GM12801 (cell line): ENCODE measurements around the gene MMP15.

Experiments
- CTCF ChIP-seq: IDR thresholded peaks from one replicate; pipeline ENCODE4 v1.5.1; 2011; ENCODE audit warnings: control low read depth; ENCODE audit not compliant: insufficient read length; ENCODE audit errors: extremely low read depth

Gene MMP15

GRCh38 chr16:57985204-57986181 lies 40.1 kb upstream of the MMP15 start:
- no peak for TF ChIP-seq CTCF

DNA sequence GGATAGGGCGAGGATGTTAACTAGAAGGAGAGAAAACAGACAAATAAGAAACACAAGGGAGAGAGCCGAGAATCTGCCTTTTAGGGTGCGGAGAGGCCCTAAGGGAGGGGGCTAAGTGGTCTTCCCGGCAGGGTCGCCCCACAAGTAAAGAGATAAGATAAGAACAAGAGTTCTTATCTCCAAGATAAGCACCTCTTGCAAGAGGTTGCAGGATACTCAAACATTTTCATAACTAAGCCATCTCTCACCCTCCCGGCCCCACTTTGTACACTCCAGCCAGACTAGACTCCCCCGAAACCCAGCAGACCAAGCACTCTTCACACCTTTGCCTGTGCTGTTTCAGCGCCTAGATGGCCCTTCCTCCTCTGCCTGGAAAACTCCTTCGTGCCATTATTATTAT lies 39.4 kb upstream of the MMP15 start:
- no peak for TF ChIP-seq CTCF

GRCh38 chr16:57987441-57988177 lies 37.9 kb upstream of the MMP15 start:
- no peak for TF ChIP-seq CTCF

DNA sequence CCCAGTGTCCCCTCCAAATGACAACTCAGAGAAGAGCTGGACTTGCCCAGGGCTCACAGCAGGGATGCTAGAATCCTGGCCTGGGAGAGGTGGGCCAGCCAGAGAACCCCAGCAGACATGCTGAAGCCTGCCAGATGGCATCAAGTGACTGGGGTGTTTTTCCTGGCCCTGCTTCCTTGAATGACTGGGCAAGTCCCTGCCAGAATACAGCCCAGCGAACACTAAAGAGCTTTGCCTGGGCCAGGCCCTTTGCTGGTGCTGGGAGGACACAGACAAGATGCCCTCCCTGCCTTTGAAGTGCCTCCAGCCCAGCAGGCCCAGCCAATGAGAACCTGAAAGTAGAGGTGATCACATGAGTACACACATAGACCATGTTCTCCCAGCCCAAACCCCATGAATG lies 36.6 kb upstream of the MMP15 start:
- TF ChIP-seq CTCF = no peak

DNA sequence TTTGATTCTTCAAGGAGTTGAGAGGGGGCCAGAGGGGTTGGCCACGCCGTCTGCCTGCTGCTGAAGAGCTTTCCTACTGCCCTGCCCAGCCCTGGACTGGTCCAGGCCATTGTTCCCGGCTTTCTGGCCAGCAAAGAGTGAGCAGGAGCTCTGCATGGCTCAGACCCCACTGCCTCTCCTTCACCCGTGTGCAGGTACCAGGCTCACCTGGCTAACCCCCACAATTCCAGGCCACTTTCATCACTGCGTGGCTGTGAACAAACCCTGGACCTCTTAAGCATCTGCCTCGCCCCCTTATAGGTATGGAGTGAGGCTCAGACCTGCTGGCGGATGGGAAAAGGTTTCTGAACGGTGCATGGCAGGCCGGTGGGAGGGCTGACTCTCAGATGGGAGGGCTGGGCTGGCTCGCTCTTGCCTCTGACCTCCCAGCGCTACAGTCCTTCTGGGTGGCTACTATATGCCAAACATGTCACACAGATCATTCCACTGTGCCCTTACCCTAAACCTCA lies 33.9 kb upstream of the MMP15 start:
- TF ChIP-seq CTCF = no peak

- no peak for TF ChIP-seq CTCF
Measured at GRCh38 chr16:57992084-57992483, 33.5 kb upstream of the MMP15 start.

DNA sequence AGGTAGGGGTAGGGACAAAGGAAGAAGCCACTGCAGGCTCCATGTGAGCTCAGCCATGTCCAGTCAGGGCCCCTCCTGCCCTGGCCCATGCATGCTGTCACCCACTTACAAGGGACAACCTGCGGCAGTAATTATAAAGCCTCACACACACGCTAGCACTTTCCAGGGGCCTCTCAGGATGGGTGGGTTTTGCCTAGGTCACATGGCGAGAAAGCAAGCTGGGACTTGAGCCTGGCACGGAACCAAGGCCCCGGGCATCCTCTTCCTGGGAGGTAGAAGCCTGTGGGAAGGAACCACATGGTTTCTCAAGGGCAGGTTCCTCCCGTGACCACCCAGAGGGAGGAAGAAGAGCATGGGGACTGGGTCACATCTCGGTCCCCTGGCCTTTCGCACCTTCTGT lies 32.1 kb upstream of the MMP15 start:
- no peak for TF ChIP-seq CTCF
